A549 (cell line): Measurements from ENCODE around the gene ITGB7. TPM values are rescaled to one million over a fixed set of nuclear protein-coding genes. Genes with fewer than 3 reads are reported as not detected.
"Not testable (repeated sequence)": the region's sequence is repeated elsewhere in the genome, so short reads cannot be mapped to it uniquely, and the experiment has no call there.

Experiments used
- ATAC-seq, 2 experiments: fragments of 200-7000 bp in 1 of 2; fragments of >200 bp in 1 of 2; cut with Nextera tagmentation in 1 of 2; cut with Tn5 transposase in 1 of 2; 3 replicates each; pipeline versions ENCODE4 v1.8.0 to v1.9.1; 2018 to 2020; ENCODE audit warnings: mild to moderate bottlenecking in 1 of 2, moderate library complexity in 1 of 2
- CTCF ChIA-PET: fragments of 300-600 bp; sonication (Branson Sonifier 250); formaldehyde crosslinking; extraction: SDS; loops from one replicate; lab custom pipeline; 2021; ENCODE audit warnings: antibody characterized with exemption, inconsistent platforms; lab: Yijun Ruan, JAX
- POLR2A ChIA-PET: fragments of 350-600 bp; formaldehyde crosslinking; extraction: SDS; loops from one replicate; lab custom pipeline; 2021; ENCODE audit warnings: antibody characterized with exemption, inconsistent platforms; lab: Yijun Ruan, JAX
- DNase-seq, 2 experiments: peaks; one replicate each; pipeline versions ENCODE4 v3.0.0 to v3.0.0-alpha.2; 2011 to 2016; ENCODE audit warnings: low read depth in 1 of 2, low spot score in 1 of 2
- FAIRE-seq: peaks from 2 replicates; lab custom pipeline; 2011; peaks lifted over from hg19 to GRCh38; lab: Jason Lieb, UNC
- H3K27ac ChIP-seq, 2 experiments: fragments of >200 bp; sonication (Bioruptor Twin); formaldehyde crosslinking; 3 replicates each; pipeline ENCODE4 v1.5.1; 2016 to 2017
- H3K4me1 ChIP-seq: fragments of >200 bp; sonication (Bioruptor Twin); formaldehyde crosslinking; 3 replicates; pipeline ENCODE4 v1.6.1; 2016
- H3K4me2 ChIP-seq: fragments of >200 bp; sonication (Bioruptor Twin); formaldehyde crosslinking; 3 replicates; pipeline ENCODE4 v1.6.1; 2016
- H3K4me3 ChIP-seq: fragments of >200 bp; sonication (Bioruptor Twin); formaldehyde crosslinking; 3 replicates; pipeline ENCODE4 v1.5.1; 2016
- H3K9me3 ChIP-seq: fragments of >200 bp; sonication (Bioruptor Twin); formaldehyde crosslinking; 3 replicates; pipeline ENCODE4 v1.6.1; 2016
- CBX2 ChIP-seq: fragments of 200-600 bp; sonication (generic); IDR thresholded peaks from 2 replicates; pipeline ENCODE4 v1.6.1; 2016; ENCODE audit warnings: low read depth, mild to moderate bottlenecking, borderline replicate concordance
- EHMT2 ChIP-seq: fragments of 200-600 bp; sonication (generic); IDR thresholded peaks from 2 replicates; pipeline ENCODE4 v1.6.1; 2016; ENCODE audit warnings: antibody characterized with exemption, low read depth, mild to moderate bottlenecking, moderate library complexity
- FOSL2 ChIP-seq, 2 experiments: fragments of 450-650 bp in 1 of 2; fragments of >200 bp in 1 of 2; sonication (Bioruptor Twin) in 1 of 2; formaldehyde crosslinking; IDR thresholded peaks; 2 replicates each; pipeline versions ENCODE4 v1.5.0 to v1.6.1; 2016 to 2020; ENCODE audit warnings: mild to moderate bottlenecking in 1 of 2, moderate library complexity in 1 of 2
- FOXS1 ChIP-seq: fragments of 250-450 bp; sonication (Bioruptor Pico); IDR thresholded peaks from 2 replicates; pipeline ENCODE4 v1.5.0; 2020; ENCODE audit warnings: mild to moderate bottlenecking, moderate library complexity
- HDAC2 ChIP-seq: fragments of 200-600 bp; sonication (generic); IDR thresholded peaks from 2 replicates; pipeline ENCODE4 v1.6.1; 2016
- HOXB5 ChIP-seq: fragments of 250-450 bp; sonication (Bioruptor Pico); IDR thresholded peaks from 2 replicates; pipeline ENCODE4 v1.5.0; 2020; ENCODE audit warnings: mild to moderate bottlenecking, moderate library complexity
- JUNB ChIP-seq: fragments of >200 bp; sonication (Bioruptor Twin); formaldehyde crosslinking; IDR thresholded peaks from 2 replicates; pipeline ENCODE4 v1.6.1; 2016
- MYC ChIP-seq: IDR thresholded peaks from 2 replicates; pipeline ENCODE4 v1.6.1; 2012; ENCODE audit warnings: mild to moderate bottlenecking, inconsistent platforms, low read length, improper control_type of control experiment, borderline replicate concordance
- NR3C1 ChIP-seq: fragments of >200 bp; sonication (Bioruptor Twin); formaldehyde crosslinking; IDR thresholded peaks from 3 replicates; pipeline ENCODE4 v1.6.1; 2017
- POLR2A ChIP-seq: IDR thresholded peaks from 2 replicates; pipeline ENCODE4 v1.6.1; 2012; ENCODE audit warnings: mild to moderate bottlenecking, low read length
- RARB ChIP-seq: fragments of 250-450 bp; sonication (Bioruptor Pico); IDR thresholded peaks from 2 replicates; pipeline ENCODE4 v1.8.0; 2021; ENCODE audit warnings: mild to moderate bottlenecking, moderate library complexity
- RCOR1 ChIP-seq: fragments of 150-350 bp; IDR thresholded peaks from 2 replicates; pipeline ENCODE4 v1.6.1; 2014; ENCODE audit warnings: antibody characterized with exemption, low read length, low read depth
- ZC3H11A ChIP-seq: fragments of 450-650 bp; IDR thresholded peaks from 2 replicates; pipeline ENCODE4 v1.6.1; 2014; ENCODE audit warnings: antibody characterized with exemption, mild to moderate bottlenecking
- WGBS: methylation state at CpG from one replicate; pipeline ENCODE4 v1.1.6; 2017; ENCODE audit errors: missing lambda C conversion rate; 5-methylcytosine and 5-hydroxymethylcytosine counted together
- polyA plus RNA-seq, 4 experiments: library from polyadenylated mRNA; depleted of rRNA in 3 of 4; stranded (reverse); fragments of >200 nt; fragmentation: RNase III in 1 of 4; extraction: RNeasy Plus Mini Kit Qiagen cat#74134 plus additional on column Dnase treatment in 1 of 4; gene quantifications; 2 replicates in 3 of 4; 3 replicates in 1 of 4; pipeline ENCODE4 v1.2.3, GENCODE V29; 2011 to 2017
- TF ChIP-seq, protein P1 (sequence below): fragments of 150-350 bp; IDR thresholded peaks from 2 replicates; pipeline ENCODE4 v1.6.1; 2014; ENCODE audit warnings: low read depth, mild to moderate bottlenecking, low read length
- TF ChIP-seq, protein P2 (sequence below): fragments of >200 bp; sonication (Bioruptor Twin); formaldehyde crosslinking; IDR thresholded peaks from 3 replicates; pipeline ENCODE4 v1.5.1; 2016
- TF ChIP-seq, protein P3 (sequence below): fragments of 450-650 bp; IDR thresholded peaks from 2 replicates; pipeline ENCODE4 v1.6.1; 2014; ENCODE audit warnings: antibody characterized with exemption
- TF ChIP-seq, protein P4 (sequence below): fragments of 250-450 bp; sonication (Bioruptor Pico); IDR thresholded peaks from 2 replicates; pipeline ENCODE4 v1.5.0; 2021; ENCODE audit warnings: mild to moderate bottlenecking, moderate library complexity, borderline replicate concordance
- TF ChIP-seq, protein P5 (sequence below): IDR thresholded peaks from 2 replicates; pipeline ENCODE4 v1.6.1; 2012; ENCODE audit warnings: low read depth, borderline replicate concordance

The ITGB7 gene
- polyA plus RNA-seq, 2 of the 4 experiments (the other 2 are of a cell fraction), result 0.54 to 0.56 TPM

DNA sequence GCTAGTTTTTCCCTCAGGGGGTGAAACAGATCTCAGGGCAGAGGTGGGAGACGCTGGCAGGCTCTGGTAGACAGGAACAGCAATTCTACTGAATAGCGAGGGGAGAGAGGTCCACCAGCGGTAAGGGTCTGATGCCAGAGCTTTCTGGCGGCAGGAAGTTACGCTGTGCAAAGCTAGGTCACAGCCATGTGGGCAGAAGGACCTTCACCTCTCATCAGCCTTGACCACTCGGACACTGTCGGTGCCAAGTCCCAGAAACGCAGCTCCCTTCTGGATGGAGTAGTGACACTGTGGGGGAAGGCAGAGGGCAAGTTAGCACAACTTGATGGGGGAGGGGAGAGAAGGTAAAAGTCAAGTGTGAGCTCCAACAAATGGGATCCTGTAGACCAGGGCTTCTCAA lies 36.8 kb downstream of the ITGB7 start:
- Histone ChIP-seq H3K9me3 (no peaks in the 10 kb centered on the region), H3K4me3 (no peak overlapping the region), H3K27ac (peak overlapping the region; percentile 7 to 79; a peak in 4 of 6 replicates), H3K4me1 (peaks cover 54% of the 10 kb centered on the region), H3K4me2 (no peak overlapping the region)
- WGBS, result 91% methylated on average over 8 of the region's 8 CpGs
- ATAC-seq, result no peak
- FAIRE-seq, result no peak
- ChIA-PET CTCF (interaction anchor here (0.5 to 36.2 kb wide), 3 partner anchors 8 to 575 kb away, joined by 3 to 646 read pairs (median 451); partner anchors contain the start of gene ITGB7), POLR2A (interaction anchor here (1.3 to 2.6 kb wide), 2 partner anchors 11 to 125 kb away, joined by 3 to 13 read pairs; partner anchors contain the start of genes CSAD, PFDN5 and ZNF740)
- DNase-seq, result no peak
- no peak for TF ChIP-seq JUNB

DNA sequence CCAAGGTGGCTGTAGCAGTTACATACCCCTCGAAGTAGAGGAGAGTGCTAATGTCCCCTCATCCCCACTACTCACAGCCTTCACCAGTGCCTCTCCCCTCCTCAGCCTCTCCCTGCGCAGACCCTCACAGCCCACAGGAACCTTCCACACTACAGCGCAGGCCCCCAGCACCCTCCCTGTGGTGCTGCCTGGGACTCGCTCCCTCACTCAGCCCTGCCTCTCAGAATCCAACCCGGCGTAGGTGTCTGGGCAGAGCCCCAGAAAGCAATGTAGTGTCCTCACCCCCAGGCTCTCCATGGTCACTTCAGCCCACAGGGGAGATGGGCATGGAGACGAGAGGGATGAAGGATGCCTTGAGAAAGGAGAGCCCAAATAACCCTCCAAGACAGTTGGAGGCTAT lies 37.4 kb downstream of the ITGB7 start:
- DNase-seq (no peak), FAIRE-seq (no peak), ATAC-seq (no peak)
- Histone ChIP-seq H3K9me3 (no peaks in the 10 kb centered on the region), H3K4me1 (peaks cover 50% of the 10 kb centered on the region), H3K27ac (peak overlapping the region in 1 of 2 experiments; percentile 79; a peak in 4 of 6 replicates), H3K4me2 (no peak overlapping the region), H3K4me3 (no peak overlapping the region)
- TF ChIP-seq RARB (CRISPR knock-in tag), result no peak
- no peak for TF ChIP-seq NR3C1
- TF ChIP-seq, protein P1, sequence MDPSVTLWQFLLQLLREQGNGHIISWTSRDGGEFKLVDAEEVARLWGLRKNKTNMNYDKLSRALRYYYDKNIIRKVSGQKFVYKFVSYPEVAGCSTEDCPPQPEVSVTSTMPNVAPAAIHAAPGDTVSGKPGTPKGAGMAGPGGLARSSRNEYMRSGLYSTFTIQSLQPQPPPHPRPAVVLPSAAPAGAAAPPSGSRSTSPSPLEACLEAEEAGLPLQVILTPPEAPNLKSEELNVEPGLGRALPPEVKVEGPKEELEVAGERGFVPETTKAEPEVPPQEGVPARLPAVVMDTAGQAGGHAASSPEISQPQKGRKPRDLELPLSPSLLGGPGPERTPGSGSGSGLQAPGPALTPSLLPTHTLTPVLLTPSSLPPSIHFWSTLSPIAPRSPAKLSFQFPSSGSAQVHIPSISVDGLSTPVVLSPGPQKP, result no peak
- TF ChIP-seq, protein P2, sequence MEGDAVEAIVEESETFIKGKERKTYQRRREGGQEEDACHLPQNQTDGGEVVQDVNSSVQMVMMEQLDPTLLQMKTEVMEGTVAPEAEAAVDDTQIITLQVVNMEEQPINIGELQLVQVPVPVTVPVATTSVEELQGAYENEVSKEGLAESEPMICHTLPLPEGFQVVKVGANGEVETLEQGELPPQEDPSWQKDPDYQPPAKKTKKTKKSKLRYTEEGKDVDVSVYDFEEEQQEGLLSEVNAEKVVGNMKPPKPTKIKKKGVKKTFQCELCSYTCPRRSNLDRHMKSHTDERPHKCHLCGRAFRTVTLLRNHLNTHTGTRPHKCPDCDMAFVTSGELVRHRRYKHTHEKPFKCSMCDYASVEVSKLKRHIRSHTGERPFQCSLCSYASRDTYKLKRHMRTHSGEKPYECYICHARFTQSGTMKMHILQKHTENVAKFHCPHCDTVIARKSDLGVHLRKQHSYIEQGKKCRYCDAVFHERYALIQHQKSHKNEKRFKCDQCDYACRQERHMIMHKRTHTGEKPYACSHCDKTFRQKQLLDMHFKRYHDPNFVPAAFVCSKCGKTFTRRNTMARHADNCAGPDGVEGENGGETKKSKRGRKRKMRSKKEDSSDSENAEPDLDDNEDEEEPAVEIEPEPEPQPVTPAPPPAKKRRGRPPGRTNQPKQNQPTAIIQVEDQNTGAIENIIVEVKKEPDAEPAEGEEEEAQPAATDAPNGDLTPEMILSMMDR, result no peak
- TF ChIP-seq, protein P3, sequence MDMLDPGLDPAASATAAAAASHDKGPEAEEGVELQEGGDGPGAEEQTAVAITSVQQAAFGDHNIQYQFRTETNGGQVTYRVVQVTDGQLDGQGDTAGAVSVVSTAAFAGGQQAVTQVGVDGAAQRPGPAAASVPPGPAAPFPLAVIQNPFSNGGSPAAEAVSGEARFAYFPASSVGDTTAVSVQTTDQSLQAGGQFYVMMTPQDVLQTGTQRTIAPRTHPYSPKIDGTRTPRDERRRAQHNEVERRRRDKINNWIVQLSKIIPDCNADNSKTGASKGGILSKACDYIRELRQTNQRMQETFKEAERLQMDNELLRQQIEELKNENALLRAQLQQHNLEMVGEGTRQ, result no peak
- no peak for TF ChIP-seq FOXS1 (CRISPR knock-in tag)
- no peak for TF ChIP-seq EHMT2
- CTCF ChIA-PET, result interaction anchor here (0.6 to 36.2 kb wide), 4 partner anchors 8 to 111 kb away, joined by 3 to 646 read pairs (median 228); partner anchors contain the start of gene ITGB7
- POLR2A ChIA-PET, result interaction anchor here (2.6 kb wide), 1 partner anchor 11 kb away, joined by 13 read pairs; the partner anchor contains the start of genes CSAD and ZNF740
- WGBS, result 89% methylated on average over 7 of the region's 7 CpGs

DNA sequence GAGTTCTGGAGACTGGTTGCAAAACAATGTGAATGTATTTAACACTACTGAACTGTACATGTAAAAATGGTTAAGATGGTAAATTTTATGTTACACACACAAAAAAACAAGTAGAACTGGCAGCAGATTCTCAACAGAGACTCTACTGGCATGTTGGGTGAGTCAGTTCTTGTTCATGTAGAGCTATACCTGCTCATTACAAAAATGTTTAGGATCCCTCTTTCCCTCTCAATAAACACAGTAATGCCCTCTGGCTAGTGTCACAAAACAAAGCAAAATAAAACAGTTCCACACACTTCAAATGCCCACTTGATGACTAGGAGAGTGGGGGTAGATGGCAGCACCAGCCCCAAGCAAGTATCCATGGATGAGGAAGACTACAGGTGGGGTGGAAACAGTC lies 40.2 kb downstream of the ITGB7 start:
- ChIA-PET CTCF (interaction anchor here (0.9 to 14.5 kb wide), 4 partner anchors 9 to 101 kb away, joined by 3 to 646 read pairs (median 4); partner anchors contain the start of genes CSAD and ZNF740), POLR2A (no interaction called here)
- ATAC-seq (no peak), FAIRE-seq (no peak), DNase-seq (no peak)
- Histone ChIP-seq H3K9me3 (no peaks in the 10 kb centered on the region), H3K4me1 (peaks cover 22% of the 10 kb centered on the region), H3K4me3 (no peak overlapping the region), H3K4me2 (no peak overlapping the region), H3K27ac (peak overlapping the region in 1 of 2 experiments; percentile 16; a peak in 1 of 6 replicates)
- TF ChIP-seq EHMT2 (no peak), NR3C1 (no peak), CBX2 (no peak), HOXB5 (CRISPR knock-in tag) (no peak), JUNB (no peak), RCOR1 (no peak), MYC (no peak), ZC3H11A (no peak), HDAC2 (no peak), POLR2A (no peak), FOSL2 (IDR thresholded peaks at IDR 0.05) (no peak), FOSL2 (CRISPR knock-in tag; IDR thresholded peaks at IDR 0.05) (no peak)
- TF ChIP-seq, protein P2, result no peak
- TF ChIP-seq, protein P4, sequence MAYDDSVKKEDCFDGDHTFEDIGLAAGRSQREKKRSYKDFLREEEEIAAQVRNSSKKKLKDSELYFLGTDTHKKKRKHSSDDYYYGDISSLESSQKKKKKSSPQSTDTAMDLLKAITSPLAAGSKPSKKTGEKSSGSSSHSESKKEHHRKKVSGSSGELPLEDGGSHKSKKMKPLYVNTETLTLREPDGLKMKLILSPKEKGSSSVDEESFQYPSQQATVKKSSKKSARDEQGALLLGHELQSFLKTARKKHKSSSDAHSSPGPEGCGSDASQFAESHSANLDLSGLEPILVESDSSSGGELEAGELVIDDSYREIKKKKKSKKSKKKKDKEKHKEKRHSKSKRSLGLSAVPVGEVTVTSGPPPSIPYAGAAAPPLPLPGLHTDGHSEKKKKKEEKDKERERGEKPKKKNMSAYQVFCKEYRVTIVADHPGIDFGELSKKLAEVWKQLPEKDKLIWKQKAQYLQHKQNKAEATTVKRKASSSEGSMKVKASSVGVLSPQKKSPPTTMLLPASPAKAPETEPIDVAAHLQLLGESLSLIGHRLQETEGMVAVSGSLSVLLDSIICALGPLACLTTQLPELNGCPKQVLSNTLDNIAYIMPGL (CRISPR knock-in tag), result no peak
- TF ChIP-seq, protein P5, sequence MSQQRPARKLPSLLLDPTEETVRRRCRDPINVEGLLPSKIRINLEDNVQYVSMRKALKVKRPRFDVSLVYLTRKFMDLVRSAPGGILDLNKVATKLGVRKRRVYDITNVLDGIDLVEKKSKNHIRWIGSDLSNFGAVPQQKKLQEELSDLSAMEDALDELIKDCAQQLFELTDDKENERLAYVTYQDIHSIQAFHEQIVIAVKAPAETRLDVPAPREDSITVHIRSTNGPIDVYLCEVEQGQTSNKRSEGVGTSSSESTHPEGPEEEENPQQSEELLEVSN, result no peak

DNA sequence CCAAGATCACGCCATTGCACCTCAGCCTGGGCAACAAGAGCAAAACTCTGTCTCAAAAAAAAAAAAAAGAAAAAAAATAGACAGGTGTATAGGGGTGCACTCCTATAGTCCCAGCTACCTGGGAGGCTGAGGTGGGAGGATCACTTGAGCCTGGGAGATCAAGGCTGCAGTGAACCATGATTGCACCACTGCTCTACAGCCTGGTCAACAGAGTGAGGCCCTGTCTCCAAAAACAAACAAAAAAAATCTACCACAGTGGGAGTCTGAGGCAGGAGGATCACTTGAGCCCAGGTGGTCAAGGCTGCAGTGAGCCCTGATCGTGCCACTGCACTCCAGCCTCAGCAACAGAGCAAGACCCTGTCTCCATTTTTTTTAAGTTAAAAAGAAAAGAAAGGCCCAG lies 44.0 kb downstream of the ITGB7 start:
- POLR2A ChIA-PET, result not testable (repeated sequence)
- WGBS, result 91% methylated on average over 2 of the region's 2 CpGs
- CTCF ChIA-PET, result interaction anchor here (2.4 to 14.5 kb wide), 3 partner anchors 25 to 125 kb away, joined by 9 to 646 read pairs (median 42); partner anchors contain the start of genes CSAD and ZNF740

More for the DNA sequence above, 44.0 kb downstream of the ITGB7 start:
- not testable (repeated sequence) for ATAC-seq, H3K27ac ChIP-seq, H3K4me3 ChIP-seq, DNase-seq, H3K9me3 ChIP-seq, H3K4me2 ChIP-seq, FAIRE-seq
- peaks cover 16% of the 10 kb centered on the region for H3K4me1 ChIP-seq
